NT2/D1 (cell line): ENCODE measurements around the gene CLTRN.

ENCODE experiments used
- DNase-seq: peaks from one replicate; pipeline ENCODE4 v3.0.0-alpha.2; 2011; ENCODE audit warnings: low read depth, low spot score
- H3K27me3 ChIP-seq: 2 replicates; pipeline ENCODE4 v1.6.0; 2011; ENCODE audit warnings: mild to moderate bottlenecking; ENCODE audit not compliant: insufficient read length, insufficient read depth
- H3K36me3 ChIP-seq: 2 replicates; pipeline ENCODE4 v1.6.1; 2011; ENCODE audit warnings: mild to moderate bottlenecking, low read length, mixed read lengths; ENCODE audit not compliant: insufficient read depth, insufficient read length
- H3K4me1 ChIP-seq: 2 replicates; pipeline ENCODE4 v1.5.1; 2011; ENCODE audit not compliant: insufficient read depth, insufficient read length
- H3K4me3 ChIP-seq: 2 replicates; pipeline ENCODE4 v1.5.1; 2011; ENCODE audit warnings: low read depth; ENCODE audit not compliant: insufficient read length
- H3K9ac ChIP-seq: 2 replicates; pipeline ENCODE4 v1.6.0; 2011; ENCODE audit warnings: low read depth; ENCODE audit not compliant: insufficient read length
- H3K9me3 ChIP-seq: 2 replicates; pipeline ENCODE4 v1.5.1; 2011; ENCODE audit warnings: mild to moderate bottlenecking, low read length; ENCODE audit not compliant: insufficient read depth
- SUZ12 ChIP-seq: IDR thresholded peaks from 2 replicates; pipeline ENCODE4 v1.6.1; 2011; ENCODE audit not compliant: insufficient read length, insufficient read depth; ENCODE audit errors: extremely low read depth
- YY1 ChIP-seq: IDR thresholded peaks from 2 replicates; pipeline ENCODE4 v1.6.1; 2011; ENCODE audit not compliant: insufficient read length, insufficient read depth
- ZNF274 ChIP-seq: IDR thresholded peaks from 2 replicates; pipeline ENCODE4 v1.6.1; 2011; ENCODE audit warnings: mild to moderate bottlenecking, low read depth, low read length

Gene CLTRN

DNA sequence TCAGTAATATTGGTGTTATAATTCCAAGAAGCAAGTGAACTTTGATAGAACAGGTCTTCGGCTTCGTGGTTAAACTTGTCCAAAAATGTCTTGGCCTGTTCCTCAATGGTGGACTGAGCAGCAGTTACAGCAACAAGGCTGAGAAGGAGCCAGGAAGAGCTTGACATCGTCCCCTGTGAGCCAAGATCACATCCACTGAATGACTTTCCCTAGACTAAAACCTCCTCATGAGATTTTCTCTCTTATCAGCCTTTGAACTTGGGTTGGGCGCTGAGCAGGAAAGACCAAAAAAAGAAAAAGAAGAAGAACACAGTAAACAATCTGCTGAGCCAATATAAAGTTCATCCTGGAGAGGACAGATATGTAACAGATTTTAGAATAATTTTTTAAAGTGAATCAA lies 63.9 kb downstream of the CLTRN start, which contains the start of gene ACE2:
Gene ACE2 (minus strand): TSS at position 216 of the 400 bp plus-strand sequence. CDS start 49 bp downstream, at position 167.
- H3K4me1 ChIP-seq, result no peaks in the 10 kb centered on the region
- no peaks in the 10 kb centered on the region for H3K27me3 ChIP-seq
- no peak within 1 kb of the TSS for H3K9ac ChIP-seq
- no peaks in the 10 kb centered on the region for H3K9me3 ChIP-seq
- H3K4me3 ChIP-seq, result no peak within 1 kb of the TSS
- no peak for DNase-seq
- H3K36me3 ChIP-seq, result no peaks in the 10 kb centered on the region
- TF ChIP-seq YY1 (no peak), SUZ12 (no peak), ZNF274 (no peak)

DNA sequence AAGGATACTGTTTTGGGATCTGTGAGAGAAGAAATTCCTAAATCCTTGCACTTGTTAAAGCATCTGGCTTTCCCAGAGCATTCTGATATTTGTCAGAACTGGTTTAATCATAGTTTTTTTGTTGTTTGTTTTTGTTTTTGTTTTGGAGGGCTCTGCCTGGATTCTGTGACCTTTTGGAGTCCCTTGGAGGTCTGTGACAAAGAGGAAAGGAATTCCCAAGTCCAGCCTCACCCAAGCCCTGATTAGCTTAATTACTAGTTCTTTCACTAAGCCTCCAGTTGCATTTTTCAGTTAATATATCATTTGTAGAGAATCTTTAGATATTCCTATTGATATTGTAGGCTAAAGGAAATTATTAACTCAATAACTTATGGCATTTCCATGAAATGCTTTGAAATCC lies 64.6 kb downstream of the CLTRN start:
- Histone ChIP-seq H3K4me3 (no peak overlapping the region), H3K36me3 (no peaks in the 10 kb centered on the region), H3K9ac (no peak overlapping the region), H3K27me3 (no peaks in the 10 kb centered on the region), H3K4me1 (no peaks in the 10 kb centered on the region), H3K9me3 (no peaks in the 10 kb centered on the region)
- no peak for DNase-seq
- no peak for TF ChIP-seq SUZ12
- TF ChIP-seq YY1, result no peak
- TF ChIP-seq ZNF274, result no peak

DNA sequence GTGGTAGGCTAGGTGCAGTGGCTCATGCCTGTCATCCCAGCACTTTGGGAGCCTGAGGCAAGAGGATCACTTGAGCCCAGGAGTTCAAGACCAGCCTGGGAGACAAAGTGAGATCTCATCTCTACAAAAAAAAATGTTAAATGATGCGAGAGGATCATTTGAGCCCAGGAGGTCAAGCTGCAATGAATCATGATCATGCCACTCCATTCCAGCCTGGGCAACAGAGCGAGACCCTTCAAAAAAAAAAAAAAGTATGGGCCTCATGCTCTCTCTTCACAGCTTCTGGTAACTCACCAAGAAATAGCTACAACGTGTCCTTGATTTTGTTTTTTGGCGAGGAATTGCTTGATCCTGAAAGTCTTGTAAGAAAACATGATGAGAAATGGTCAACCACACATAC lies 65.1 kb downstream of the CLTRN start:
- Histone ChIP-seq H3K36me3 (no peaks in the 10 kb centered on the region), H3K4me3 (no peak overlapping the region), H3K9me3 (no peaks in the 10 kb centered on the region), H3K4me1 (no peaks in the 10 kb centered on the region), H3K27me3 (no peaks in the 10 kb centered on the region), H3K9ac (no peak overlapping the region)
- DNase-seq, result no peak
- TF ChIP-seq SUZ12 (no peak), ZNF274 (no peak), YY1 (no peak)

DNA sequence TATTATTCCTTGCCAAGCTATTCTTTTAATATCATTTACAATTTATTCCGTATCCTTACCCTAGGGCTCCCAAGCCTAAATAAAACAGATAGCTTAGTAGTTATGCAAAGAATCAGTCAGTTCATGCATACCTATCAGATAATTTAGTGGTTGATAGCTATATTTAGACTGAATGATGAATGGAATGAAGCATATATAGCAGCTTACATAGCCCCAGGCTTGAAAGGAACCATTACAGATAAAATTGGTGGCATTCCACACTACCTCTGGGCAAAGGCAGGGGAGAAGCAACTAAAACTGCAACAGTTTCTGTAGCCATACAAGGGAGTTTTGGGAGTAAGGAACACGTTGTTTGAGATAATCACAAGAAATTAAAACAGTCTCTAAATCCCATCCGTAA lies 66.6 kb downstream of the CLTRN start:
- TF ChIP-seq ZNF274 (no peak), YY1 (no peak), SUZ12 (no peak)
- no peaks in the 10 kb centered on the region for H3K36me3 ChIP-seq
- no peak overlapping the region for H3K9ac ChIP-seq
- H3K4me1 ChIP-seq, result no peaks in the 10 kb centered on the region
- H3K4me3 ChIP-seq, result no peak overlapping the region
- DNase-seq, result no peak
- no peaks in the 10 kb centered on the region for H3K27me3 ChIP-seq
- no peaks in the 10 kb centered on the region for H3K9me3 ChIP-seq

DNA sequence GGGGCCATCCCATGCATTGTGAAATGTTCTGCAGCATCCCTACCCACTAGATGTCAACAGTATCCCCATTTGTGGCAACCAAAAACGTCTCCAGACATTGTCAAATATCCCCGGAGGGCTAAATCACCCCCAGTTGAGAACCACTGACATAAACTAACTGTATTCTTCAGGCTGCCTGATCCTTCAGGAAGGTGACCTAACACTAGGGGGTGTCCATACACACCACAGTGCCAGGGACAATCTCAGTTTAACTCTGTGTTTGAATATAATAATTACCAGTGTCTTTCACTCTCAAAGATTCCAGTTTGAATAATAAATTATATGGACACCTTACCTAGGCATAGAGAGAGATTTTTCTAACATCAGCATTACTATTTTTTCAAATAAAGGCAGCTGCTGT lies 70.2 kb downstream of the CLTRN start:
- H3K36me3 ChIP-seq, result no peaks in the 10 kb centered on the region
- no peaks in the 10 kb centered on the region for H3K4me1 ChIP-seq
- DNase-seq, result no peak

DNA sequence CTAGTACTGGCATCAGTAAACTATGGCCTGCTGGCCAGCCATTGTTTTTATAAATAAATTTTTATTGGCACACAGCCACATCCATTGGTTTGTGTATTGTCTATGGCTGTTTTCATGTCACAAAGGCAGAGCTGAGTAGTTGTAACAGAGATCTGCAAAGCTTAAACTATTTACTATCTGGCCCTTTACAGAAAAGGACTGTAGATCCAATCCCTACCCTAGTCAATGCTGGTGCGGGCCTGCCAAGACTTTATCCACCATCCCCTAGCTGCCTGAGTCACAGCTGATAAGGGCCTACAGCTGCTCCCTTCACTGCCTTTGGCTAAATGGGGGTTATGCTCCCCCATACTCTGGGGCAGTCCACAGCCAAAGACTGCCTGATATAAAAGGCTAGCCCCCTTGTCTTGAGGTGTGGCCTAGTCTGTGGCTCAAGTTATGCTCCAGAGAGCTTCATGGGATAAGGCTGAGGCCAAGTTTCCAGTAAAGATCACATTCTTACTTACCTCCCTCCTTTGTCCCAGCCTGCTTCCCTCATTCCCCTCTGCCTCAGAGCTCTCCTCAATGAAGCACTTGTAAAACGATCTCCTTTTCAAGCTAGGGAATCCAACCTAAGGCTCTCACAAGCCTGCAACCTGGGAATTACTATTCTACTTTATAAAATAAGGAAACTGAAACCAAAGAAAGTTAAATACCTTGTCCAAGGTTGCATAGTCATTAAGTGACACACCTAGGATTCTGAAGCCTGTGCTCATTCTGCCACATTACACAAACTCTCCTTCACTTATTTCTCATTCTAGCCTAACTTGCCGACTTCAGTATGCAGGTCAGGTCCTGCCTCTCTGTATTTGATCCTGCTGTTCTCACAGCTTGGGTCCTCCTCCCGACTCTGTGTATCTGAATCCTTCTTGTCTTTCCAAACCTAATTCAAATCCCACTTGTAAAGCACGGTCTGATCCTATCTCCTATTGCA lies 84.5 kb downstream of the CLTRN start:
- no peak for DNase-seq
- Histone ChIP-seq H3K4me3 (no peak overlapping the region), H3K4me1 (no peaks in the 10 kb centered on the region), H3K36me3 (no peaks in the 10 kb centered on the region), H3K9ac (no peak overlapping the region), H3K27me3 (no peaks in the 10 kb centered on the region), H3K9me3 (no peaks in the 10 kb centered on the region)
- TF ChIP-seq ZNF274 (no peak), YY1 (no peak), SUZ12 (no peak)

More for the DNA sequence above, 70.2 kb downstream of the CLTRN start:
- Histone ChIP-seq H3K4me3 (no peak overlapping the region), H3K9me3 (no peaks in the 10 kb centered on the region), H3K9ac (no peak overlapping the region), H3K27me3 (no peaks in the 10 kb centered on the region)
- no peak for TF ChIP-seq ZNF274
- TF ChIP-seq YY1, result no peak
- TF ChIP-seq SUZ12, result no peak
